Left lobe of liver (tissue), 2 donors: ENCODE results near the gene TUT1. TPM values are rescaled to one million over a fixed set of nuclear protein-coding genes. Genes with fewer than 3 reads are reported as not detected.
"Not testable (repeated sequence)": the region's sequence is repeated elsewhere in the genome, so short reads cannot be mapped to it uniquely, and the experiment has no call there.

Source experiments
- ATAC-seq: fragments of 200-7000 bp; cut with Tn5 transposase; one replicate; pipeline ENCODE4 v1.9.1; 2020; ENCODE audit warnings: mild to moderate bottlenecking, moderate library complexity
- DNase-seq: peaks from one replicate; pipeline ENCODE4 v3.0.0-alpha.2; 2020; ENCODE audit warnings: low spot score
- total RNA-seq: library from RNA; stranded (reverse); gene quantifications from one replicate; pipeline ENCODE4 v1.2.1, GENCODE V29; 2021
- donor health status: DM: no; HTN: no; CAD: no; lungs with moderate emphysema.
- donor health status: DM: no; HTN: yes; CAD: no.

TUT1 gene
- total RNA-seq, 1 donor from 2014 or later, result 32.6 TPM

- no peak for ATAC-seq
Measured at GRCh38 chr11:62559204-62559603, 32.1 kb downstream of the TUT1 start.

GRCh38 chr11:62558669-62559068 lies 32.7 kb downstream of the TUT1 start:
- ATAC-seq (no peak), DNase-seq (no peak)

More at GRCh38 chr11:62559204-62559603, 32.1 kb downstream of the TUT1 start:
- no peak for DNase-seq

- DNase-seq, result no peak
- no peak for ATAC-seq
Measured at GRCh38 chr11:62556875-62557631, 34.3 kb downstream of the TUT1 start.

- DNase-seq (peak; percentile 62), ATAC-seq (peak; percentile 26)
Measured at GRCh38 chr11:62556108-62556874, 35.0 kb downstream of the TUT1 start.

GRCh38 chr11:62555464-62556107 lies 35.7 kb downstream of the TUT1 start:
- ATAC-seq, result no peak
- DNase-seq, result no peak

- peak; percentile 20 for ATAC-seq
- DNase-seq, result no peak
Measured at GRCh38 chr11:62554387-62555167, 36.7 kb downstream of the TUT1 start.

GRCh38 chr11:62553839-62554361 lies 37.4 kb downstream of the TUT1 start:
- DNase-seq (no peak), ATAC-seq (no peak)

GRCh38 chr11:62553080-62553838 lies 38.1 kb downstream of the TUT1 start:
- peak; percentile 81 for ATAC-seq

GRCh38 chr11:62552485-62553079 lies 38.7 kb downstream of the TUT1 start:
- DNase-seq, result no peak
- ATAC-seq, result no peak

More at GRCh38 chr11:62553080-62553838, 38.1 kb downstream of the TUT1 start:
- peak; percentile 83 for DNase-seq

GRCh38 chr11:62550478-62550877 lies 40.8 kb downstream of the TUT1 start:
- ATAC-seq, DNase-seq: not testable (repeated sequence)

GRCh38 chr11:62548545-62549335 lies 42.6 kb downstream of the TUT1 start:
- DNase-seq (peak; percentile 85), ATAC-seq (peak; percentile 41)

- DNase-seq (peak; percentile 91), ATAC-seq (peak; percentile 56)
Measured at GRCh38 chr11:62547691-62548281, 43.5 kb downstream of the TUT1 start.

GRCh38 chr11:62546929-62547625 lies 44.2 kb downstream of the TUT1 start:
- ATAC-seq, result peak; percentile 14
- peak; percentile 56 for DNase-seq

GRCh38 chr11:62546244-62546928 lies 44.9 kb downstream of the TUT1 start, which contains the start of gene AHNAK:
TSS of gene AHNAK (minus strand) at chr11:62546806. CDS start at chr11:62536098, 10,708 bp downstream.
- peak; percentile 89 for DNase-seq
- peak; percentile 72 for ATAC-seq

GRCh38 chr11:62545437-62546243 lies 45.7 kb downstream of the TUT1 start:
- DNase-seq (peak; percentile 88), ATAC-seq (peak; percentile 41)
